ENCODE measurements around the gene SLAMF1.
A peak's percentile ranks its signal among the peaks of the same experiment; 100 is the strongest.

The SLAMF1 gene

DNA sequence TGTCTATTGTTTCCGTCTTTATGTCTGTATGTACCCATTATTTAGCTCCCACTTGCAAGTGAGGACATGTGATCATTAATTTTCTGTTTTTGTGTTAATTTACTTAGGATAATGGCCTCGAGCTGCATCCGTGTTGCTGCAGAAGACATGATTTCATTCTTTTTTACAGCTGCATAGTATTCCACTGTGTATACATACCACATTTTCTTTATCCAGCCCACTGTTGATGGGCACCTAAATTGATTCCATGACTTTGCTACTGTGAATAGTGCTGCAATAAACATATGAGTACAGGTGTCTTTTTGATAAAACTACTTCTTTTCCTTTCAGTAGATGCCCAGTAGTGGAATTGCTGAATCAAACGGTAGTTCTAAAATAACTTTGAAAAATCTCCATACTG, 12.7 kb upstream of the SLAMF1 start:
- TF ChIP-seq, protein P1, sequence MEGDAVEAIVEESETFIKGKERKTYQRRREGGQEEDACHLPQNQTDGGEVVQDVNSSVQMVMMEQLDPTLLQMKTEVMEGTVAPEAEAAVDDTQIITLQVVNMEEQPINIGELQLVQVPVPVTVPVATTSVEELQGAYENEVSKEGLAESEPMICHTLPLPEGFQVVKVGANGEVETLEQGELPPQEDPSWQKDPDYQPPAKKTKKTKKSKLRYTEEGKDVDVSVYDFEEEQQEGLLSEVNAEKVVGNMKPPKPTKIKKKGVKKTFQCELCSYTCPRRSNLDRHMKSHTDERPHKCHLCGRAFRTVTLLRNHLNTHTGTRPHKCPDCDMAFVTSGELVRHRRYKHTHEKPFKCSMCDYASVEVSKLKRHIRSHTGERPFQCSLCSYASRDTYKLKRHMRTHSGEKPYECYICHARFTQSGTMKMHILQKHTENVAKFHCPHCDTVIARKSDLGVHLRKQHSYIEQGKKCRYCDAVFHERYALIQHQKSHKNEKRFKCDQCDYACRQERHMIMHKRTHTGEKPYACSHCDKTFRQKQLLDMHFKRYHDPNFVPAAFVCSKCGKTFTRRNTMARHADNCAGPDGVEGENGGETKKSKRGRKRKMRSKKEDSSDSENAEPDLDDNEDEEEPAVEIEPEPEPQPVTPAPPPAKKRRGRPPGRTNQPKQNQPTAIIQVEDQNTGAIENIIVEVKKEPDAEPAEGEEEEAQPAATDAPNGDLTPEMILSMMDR (IDR thresholded peaks at IDR 0.05; ENCODE audit: insufficient read depth, low read length, poor library complexity, severe bottlenecking), result no peak
- DNase-seq (ENCODE audit: extremely low read depth, insufficient read length), result no peak
- Histone ChIP-seq H3K36me3 (ENCODE audit: control insufficient read depth, insufficient read depth, low read length) (no peaks in the 10 kb centered on the region), H3K27me3 (replicated peaks; ENCODE audit: control insufficient read depth, insufficient read depth, low read length) (no peaks in the 10 kb centered on the region), H3K4me3 (replicated peaks; ENCODE audit: low read depth, low read length) (no peak overlapping the region)

DNA sequence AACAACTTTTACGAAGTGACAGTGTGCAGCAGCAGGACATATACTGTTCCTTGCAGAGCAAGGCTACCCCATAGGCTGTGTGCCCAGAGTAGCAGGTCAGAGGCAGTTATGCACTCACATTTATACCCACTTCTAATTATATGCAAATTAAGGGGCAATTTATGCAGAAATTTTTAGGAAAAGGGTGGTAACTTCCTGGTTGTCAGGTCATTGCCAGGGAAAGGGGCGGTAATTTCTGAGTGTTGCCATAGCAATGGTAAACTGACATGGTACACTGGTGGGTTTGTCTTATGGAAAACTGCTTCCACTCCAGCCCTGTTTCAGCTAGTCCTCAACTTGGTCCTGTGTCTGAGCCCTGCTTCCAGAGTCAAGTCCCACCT, 12.0 kb upstream of the SLAMF1 start:
- TF ChIP-seq, protein P1 (IDR thresholded peaks at IDR 0.05; ENCODE audit: insufficient read depth, low read length, poor library complexity, severe bottlenecking), result no peak
- H3K36me3 ChIP-seq (ENCODE audit: control insufficient read depth, insufficient read depth, low read length), result no peaks in the 10 kb centered on the region
- no peak overlapping the region for H3K4me3 ChIP-seq (replicated peaks; ENCODE audit: low read depth, low read length)
- H3K27me3 ChIP-seq (replicated peaks; ENCODE audit: control insufficient read depth, insufficient read depth, low read length), result no peaks in the 10 kb centered on the region
- no peak for DNase-seq (ENCODE audit: extremely low read depth, insufficient read length)

DNA sequence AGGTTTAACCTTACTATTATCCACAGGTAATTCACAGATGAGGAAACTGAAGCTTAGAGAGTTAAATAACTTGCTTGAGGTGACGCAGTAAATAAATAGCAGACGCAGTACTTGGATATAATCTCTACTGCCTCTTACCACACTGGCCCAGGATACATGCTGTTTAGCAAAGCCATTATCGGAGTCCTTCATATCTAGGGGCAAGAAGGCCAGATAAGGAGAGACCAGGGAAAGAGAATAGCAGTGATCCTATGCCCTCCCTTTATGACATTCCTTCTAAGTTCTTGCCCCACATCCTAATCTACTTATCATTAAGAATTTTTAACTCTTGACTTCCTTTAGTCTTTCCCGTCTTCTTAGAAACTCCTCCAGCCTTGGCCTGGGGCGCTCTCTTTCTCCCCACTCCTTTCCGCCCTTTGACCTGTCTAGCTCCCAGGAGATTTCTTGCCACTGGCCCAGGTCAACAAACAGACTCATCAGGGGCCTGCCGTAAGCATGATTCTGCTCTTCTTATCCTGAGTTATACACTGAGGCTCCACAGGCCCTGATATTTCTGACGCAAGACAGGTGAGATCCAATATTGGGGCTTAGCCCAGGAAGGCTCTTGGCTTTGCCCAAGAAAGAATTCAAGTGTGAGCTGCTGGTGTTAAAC, 11.4 kb upstream of the SLAMF1 start:
- H3K4me3 ChIP-seq (replicated peaks; ENCODE audit: low read depth, low read length), result no peak overlapping the region
- TF ChIP-seq, protein P1 (IDR thresholded peaks at IDR 0.05; ENCODE audit: insufficient read depth, low read length, poor library complexity, severe bottlenecking), result no peak
- no peak for DNase-seq (ENCODE audit: extremely low read depth, insufficient read length)
- no peaks in the 10 kb centered on the region for H3K27me3 ChIP-seq (replicated peaks; ENCODE audit: control insufficient read depth, insufficient read depth, low read length)
- H3K36me3 ChIP-seq (ENCODE audit: control insufficient read depth, insufficient read depth, low read length), result no peaks in the 10 kb centered on the region

DNA sequence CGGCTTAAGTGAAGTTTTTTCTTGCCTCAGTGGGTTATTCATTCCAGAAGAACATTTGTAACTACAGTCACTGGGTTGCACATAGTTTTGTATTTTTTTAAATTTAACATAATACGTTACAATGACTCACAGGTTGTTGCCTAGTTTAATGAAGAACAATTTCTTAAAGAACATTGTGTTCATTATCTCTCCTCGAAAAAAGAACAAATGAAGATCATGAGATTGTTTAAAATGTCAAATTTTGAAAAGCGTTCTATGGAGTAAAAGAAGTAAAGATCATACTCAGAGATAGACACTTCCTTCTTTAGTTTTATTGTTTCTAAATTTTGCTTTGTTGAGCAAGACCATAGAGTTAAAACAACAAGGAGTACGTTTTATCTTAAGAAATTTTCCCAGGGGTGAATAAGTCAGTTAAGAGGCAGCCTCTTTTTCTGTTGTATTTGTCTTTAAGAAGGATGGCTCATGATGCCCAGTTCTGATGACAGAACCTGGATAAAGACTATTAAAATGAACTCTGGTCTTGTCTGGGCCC, 10.5 kb upstream of the SLAMF1 start:
- no peak for DNase-seq (ENCODE audit: extremely low read depth, insufficient read length)
- Histone ChIP-seq H3K27me3 (replicated peaks; ENCODE audit: control insufficient read depth, insufficient read depth, low read length) (no peaks in the 10 kb centered on the region), H3K4me3 (replicated peaks; ENCODE audit: low read depth, low read length) (no peak overlapping the region), H3K36me3 (ENCODE audit: control insufficient read depth, insufficient read depth, low read length) (no peaks in the 10 kb centered on the region)
- TF ChIP-seq, protein P1 (IDR thresholded peaks at IDR 0.05; ENCODE audit: insufficient read depth, low read length, poor library complexity, severe bottlenecking), result no peak

DNA sequence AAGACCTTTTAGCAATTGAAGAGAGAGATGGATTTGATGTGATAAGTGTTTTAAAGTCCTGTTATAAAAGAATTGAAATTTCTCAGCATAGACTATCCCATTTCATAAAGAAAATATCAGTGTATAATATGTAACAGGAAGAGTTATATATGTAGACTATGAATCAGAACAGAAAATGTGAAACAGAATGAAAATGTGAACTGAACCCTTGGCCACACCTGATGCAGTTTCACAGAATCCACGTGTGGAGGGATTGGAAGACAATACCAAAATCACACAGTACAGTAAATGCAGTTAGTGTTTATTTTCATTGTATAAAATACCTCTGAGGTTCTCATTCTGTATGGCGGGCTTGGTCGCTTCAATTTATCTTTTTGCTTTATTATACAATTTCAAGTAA, 9.9 kb upstream of the SLAMF1 start:
- TF ChIP-seq, protein P1 (IDR thresholded peaks at IDR 0.05; ENCODE audit: insufficient read depth, low read length, poor library complexity, severe bottlenecking), result no peak

DNA sequence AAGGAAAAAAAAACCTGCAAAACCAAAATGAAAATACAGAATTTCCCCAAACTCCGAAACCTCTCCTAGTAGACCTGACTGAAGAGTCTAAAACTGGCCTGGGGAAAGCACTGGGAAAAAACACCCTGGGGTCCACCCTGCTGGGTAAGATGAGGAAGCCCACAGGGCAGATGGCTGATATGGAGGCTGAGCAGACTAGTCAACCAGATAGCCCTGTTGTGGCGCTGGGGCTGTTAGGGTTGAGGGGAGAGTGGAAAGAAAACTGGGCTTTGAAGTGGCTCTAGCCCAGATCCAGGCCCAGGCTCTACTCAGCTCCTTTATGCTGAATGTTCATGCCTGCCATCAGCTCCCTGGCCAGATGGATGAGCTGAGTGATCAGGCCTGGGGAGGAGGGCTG, 6.8 kb upstream of the SLAMF1 start:
- peak; percentile 52 for DNase-seq (ENCODE audit: extremely low read depth, insufficient read length)
- H3K27me3 ChIP-seq (replicated peaks; ENCODE audit: control insufficient read depth, insufficient read depth, low read length), result no peaks in the 10 kb centered on the region
- H3K4me3 ChIP-seq (replicated peaks; ENCODE audit: low read depth, low read length), result no peak overlapping the region
- TF ChIP-seq, protein P1 (IDR thresholded peaks at IDR 0.05; ENCODE audit: insufficient read depth, low read length, poor library complexity, severe bottlenecking), result no peak
- no peaks in the 10 kb centered on the region for H3K36me3 ChIP-seq (ENCODE audit: control insufficient read depth, insufficient read depth, low read length)

More for the DNA sequence above, 9.9 kb upstream of the SLAMF1 start:
- Histone ChIP-seq H3K4me3 (replicated peaks; ENCODE audit: low read depth, low read length) (no peak overlapping the region), H3K27me3 (replicated peaks; ENCODE audit: control insufficient read depth, insufficient read depth, low read length) (no peaks in the 10 kb centered on the region), H3K36me3 (ENCODE audit: control insufficient read depth, insufficient read depth, low read length) (no peaks in the 10 kb centered on the region)
- no peak for DNase-seq (ENCODE audit: extremely low read depth, insufficient read length)
